Hematopoietic multipotent progenitor cell treated with erythropoietin and hydrocortisone succinate and interleukin-3 and kit ligand, for 6 days (in vitro differentiated cells): ENCODE measurements around the gene RTP2.

ENCODE experiments used
- DNase-seq: peaks from one replicate; pipeline ENCODE4 v3.0.0-alpha.2; 2015

RTP2 gene

GRCh38 chr3:187738331-187739093 is 36.2 kb upstream of the RTP2 start:
- peak; percentile 95 for DNase-seq

DNA sequence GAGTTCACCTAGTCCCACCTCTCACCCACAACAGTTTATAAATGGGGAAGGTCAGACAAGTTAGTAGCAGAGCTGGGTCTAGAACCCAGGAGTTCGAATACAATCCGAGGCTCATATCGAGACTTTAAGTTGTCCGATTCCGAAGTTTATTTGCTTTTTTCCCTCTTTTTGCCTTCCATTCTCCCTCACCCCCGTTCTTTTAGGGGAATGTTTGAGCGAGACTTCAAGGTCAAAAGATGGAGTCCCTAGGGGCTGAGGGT is 35.6 kb upstream of the RTP2 start:
- DNase-seq: no peak

- peak; percentile 32 for DNase-seq
These were observed 35.2 kb upstream of the RTP2 start for GRCh38 chr3:187737368-187738070.

GRCh38 chr3:187737006-187737367 is 34.6 kb upstream of the RTP2 start:
- peak; percentile 10 for DNase-seq

- DNase-seq: peak; percentile 11
These were observed 34.1 kb upstream of the RTP2 start for GRCh38 chr3:187736418-187736871.

- DNase-seq: no peak
These were observed 33.5 kb upstream of the RTP2 start for GRCh38 chr3:187735837-187736236.

GRCh38 chr3:187735383-187735782 is 33.0 kb upstream of the RTP2 start:
- no peak for DNase-seq

DNA sequence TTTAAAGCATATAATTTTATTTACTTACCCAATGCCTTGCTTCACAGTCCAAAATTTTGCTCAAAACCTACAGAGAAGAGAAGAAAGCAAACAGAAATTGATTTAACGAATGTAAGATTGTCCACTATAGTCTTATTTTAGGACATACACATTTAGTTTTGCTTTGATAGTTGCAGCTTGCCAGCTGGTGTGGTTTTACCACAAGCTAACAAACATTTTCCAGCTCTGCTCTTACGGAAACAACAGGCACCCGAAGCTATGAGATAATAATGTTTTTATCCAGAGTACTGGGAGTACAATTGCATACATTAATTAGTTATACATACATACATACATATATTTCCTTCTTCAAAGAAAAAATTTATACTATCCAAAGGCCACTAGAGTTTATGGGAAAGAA is 32.5 kb upstream of the RTP2 start:
- DNase-seq: no peak

DNA sequence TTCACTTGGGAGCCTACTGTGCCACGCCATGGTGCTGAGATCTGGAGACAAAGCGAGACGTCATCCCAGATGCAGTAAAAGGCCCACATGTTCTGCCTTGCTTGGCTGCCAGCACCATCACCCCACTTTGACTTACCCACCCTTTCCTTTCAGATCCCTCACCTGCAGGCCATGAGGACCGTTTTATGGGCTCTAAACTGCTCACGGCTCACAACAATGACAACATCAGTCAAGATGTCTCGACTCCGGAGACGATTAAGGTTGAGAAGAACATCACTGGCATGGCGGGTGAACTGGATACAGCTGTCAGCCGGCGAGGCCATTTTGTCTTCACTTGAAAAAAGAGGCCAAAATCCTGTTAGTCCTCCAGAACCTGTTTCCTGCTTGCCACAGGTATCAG is 31.0 kb upstream of the RTP2 start:
- DNase-seq: no peak

GRCh38 chr3:187729598-187729997 is 27.2 kb upstream of the RTP2 start:
- no peak for DNase-seq

GRCh38 chr3:187728940-187729583 is 26.7 kb upstream of the RTP2 start:
- DNase-seq: no peak

GRCh38 chr3:187728248-187728647 is 25.9 kb upstream of the RTP2 start:
- DNase-seq: no peak

DNA sequence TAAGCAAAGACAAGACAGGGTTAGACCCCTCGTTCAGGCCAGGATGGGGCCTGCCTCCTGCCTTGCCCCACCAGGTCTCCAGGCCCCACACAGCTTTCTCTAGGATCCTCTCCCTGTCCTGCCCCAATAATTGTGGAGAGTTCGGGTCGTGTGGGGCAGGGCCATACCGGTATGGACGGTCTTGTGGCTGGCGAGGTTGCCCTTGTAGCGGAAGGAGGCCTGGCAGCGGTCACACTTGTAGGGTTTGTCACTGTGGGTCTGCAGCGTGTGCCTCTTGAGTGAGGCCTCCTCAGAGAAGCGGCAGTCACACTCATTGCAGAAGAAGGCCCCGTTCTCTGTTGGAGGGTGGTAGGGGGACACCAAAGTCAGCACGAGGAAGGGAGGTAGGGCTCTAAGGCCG is 24.2 kb upstream of the RTP2 start:
- no peak for DNase-seq

DNA sequence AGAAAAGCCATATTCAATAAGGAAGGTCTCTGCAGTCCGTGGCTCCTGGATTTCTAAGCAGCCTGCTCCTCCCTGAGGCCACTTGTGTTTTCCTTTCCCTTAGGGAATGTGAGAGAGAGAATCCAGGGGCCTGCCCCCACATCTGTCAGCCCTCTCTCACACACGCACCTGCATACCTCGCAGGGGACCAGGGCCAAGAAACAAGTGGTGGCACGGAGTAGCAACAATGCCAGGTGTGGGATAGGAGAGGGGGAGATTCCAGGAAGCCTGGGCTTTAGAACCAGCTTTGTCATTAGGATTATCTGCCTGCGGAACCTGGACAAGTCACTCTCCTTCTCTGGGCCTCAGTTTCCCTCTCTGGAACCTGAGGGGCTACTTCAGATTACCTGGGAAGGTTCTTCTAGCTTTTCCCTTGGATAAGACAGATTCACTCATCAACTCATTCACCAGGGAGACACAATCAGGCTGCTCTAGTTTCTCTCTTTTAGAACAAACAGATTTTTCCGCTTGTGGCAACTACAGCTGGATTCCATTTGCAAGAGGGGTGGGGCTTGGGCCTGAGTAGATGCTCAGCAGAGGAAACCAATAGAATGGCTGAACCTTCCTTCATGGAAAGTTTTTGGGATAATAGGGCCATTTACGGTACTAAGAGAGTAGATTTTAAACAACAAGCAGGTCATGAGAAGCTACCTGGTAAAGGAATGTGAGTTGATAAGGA is 23.5 kb upstream of the RTP2 start:
- no peak for DNase-seq

DNA sequence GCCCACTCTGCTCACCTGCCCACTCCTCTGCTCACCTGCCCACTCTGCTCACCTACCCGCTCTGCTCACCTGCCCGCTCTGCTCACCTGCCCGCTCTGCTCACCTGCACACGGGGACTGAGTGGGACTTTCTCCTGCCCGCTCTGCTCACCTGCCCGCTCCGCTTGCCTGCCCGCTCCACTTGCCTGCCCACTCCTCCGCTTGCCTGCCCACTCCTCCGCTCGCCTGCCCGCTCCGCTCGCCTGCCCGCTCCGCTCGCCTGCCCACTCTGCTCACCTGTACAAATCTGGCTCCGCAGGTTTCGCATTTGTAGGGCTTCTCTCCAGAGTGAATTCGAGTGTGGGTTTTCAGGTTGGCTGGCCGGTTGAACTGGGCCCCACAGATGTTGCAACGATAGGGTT is 22.9 kb upstream of the RTP2 start:
- no peak for DNase-seq

- DNase-seq: no peak
These were observed 19.9 kb upstream of the RTP2 start for GRCh38 chr3:187722206-187722612.

DNA sequence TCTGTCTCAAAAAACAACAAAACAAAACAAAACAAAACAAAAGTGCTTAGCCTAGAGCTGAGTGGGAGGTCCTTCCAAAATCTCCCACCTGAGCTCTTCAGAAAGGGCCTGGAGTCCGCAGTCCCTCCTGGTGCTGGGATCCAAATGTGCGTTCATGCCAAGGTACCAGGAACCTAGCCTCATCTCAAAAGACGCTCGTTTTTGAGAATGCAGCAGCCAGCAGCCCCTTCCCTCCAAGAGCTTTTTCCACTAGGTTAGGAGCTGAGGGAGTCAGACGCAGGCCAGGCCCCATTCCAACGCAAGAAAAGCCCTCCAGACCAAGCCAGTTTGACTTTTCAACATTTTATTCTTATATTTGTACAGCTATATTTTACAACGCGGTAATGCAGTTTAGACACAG is 18.7 kb upstream of the RTP2 start:
- no peak for DNase-seq

DNA sequence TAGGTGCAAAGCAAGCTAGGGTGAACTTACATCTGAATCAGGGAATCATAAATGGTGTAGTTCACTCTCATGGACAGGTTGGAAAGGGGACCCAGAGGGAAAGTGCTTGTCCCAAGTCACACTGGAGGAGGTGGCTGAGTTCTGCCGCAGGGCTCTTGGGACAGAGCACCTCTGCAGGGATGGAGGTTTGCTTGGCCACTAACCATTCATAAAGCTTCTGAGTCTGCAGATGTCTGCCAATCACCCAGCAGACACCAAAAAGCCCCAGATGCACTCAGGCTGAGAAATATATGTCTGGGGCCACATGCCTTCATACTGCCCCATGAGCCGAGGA is 17.9 kb upstream of the RTP2 start:
- no peak for DNase-seq

DNA sequence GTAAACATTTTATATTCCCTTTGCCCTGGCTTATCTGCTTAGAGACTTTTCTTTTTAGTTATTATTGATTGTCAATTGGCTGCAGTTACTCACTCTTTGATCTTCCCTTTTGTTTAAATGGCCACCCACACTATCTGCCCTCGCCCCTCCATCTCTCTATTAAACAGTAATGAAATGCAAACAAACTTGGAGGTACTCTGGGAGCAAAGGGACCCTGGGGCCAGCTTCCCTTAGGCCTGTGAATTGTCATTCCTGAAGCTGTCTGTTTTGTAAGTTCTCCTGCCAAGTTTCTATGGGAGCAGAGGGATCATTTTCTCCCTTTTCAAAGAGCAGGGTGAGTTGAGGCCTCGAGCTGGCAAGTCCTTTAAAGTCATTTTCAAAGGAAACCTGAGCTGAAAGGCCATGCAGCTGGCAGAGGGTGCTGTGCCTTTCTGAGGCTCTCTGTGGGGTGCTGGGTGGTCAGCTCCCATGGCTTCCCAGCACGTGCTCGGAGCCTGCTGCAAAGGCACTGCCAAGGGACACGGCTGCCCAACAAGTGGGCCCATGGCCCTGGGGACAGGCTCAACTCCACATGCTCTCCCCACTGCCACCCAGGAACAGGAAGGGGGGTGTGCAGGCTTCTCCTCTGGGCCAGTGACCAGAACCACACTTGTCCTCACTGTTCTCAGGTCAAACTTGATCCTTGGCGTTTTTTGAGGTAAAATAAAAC is 17.4 kb upstream of the RTP2 start:
- DNase-seq: no peak

DNA sequence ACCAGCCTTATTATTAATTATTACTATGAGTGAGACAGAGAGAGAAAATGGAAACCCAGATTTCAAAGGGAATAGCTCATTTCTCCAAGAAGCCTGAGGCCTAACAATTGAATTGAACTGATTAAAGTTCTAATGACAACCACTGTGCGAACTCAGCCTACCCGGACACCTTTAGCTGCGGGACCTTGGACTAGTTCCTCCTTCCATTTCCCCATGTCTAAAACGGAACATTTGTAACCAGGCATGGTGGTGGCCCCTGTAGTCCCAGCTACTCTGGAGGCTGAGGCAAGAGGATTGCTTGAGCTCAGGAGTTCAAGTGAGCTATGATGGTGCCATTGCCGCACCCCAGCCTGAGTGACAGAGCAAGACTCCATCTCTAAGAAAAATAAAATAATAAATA is 16.4 kb upstream of the RTP2 start:
- no peak for DNase-seq

DNA sequence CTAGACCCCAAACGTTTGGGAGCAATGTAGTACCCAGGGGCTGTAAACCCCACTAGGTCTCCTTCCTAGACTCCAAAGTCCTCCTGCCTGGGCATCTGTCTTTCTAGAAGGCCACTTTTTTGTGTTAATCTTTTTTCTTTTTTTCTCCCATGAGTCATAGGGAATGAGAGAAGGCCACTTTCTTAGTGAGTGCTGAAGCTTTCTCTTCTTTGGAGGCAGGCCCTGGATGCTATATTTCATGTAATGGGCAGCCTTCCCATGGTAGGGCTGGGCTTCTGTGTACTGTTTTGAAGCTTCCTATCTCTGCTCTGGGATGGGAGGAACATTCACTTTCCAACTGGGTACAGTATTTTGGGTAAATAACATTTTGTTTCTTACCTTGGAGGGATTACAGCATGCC is 15.2 kb upstream of the RTP2 start:
- DNase-seq: no peak

DNA sequence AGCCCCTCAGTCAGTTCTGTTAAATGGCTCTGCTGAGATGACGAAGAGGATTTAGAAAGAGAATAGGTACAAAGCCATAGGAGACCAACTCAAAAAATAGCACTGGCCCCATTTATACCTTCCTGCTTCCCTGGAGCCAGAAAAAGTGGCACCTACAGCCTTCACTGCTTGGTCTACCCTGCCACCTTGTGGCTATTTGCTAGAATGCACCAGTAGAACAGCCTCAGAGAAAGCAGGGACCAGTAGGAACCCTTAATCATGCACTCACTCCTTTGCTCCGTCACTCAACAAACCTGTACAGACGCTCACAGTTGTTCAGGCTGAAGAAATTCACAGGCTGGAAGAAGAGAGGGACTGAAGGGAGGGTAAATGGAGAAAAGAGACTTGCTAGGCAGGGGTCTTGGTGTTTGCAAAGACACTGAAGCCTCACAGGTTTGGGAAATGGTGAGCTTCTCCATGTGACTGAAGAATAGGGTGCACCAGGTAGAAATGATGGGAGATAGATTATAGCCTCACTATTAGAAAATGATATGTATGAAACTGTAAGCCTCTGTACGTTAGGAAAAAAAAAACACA is 12.1 kb upstream of the RTP2 start:
- DNase-seq: peak; percentile 85

GRCh38 chr3:187713504-187713903 is 11.1 kb upstream of the RTP2 start:
- peak; percentile 46 for DNase-seq
